SK-N-SH (cell line): ENCODE results near the gene CST9. TPM values are rescaled to one million over a fixed set of nuclear protein-coding genes. Genes with fewer than 3 reads are reported as not detected.

Source experiments
- CTCF ChIA-PET: fragments of 300-600, 350-600 bp; formaldehyde crosslinking; extraction: SDS; loops from one replicate; lab custom pipeline; 2021; lab: Yijun Ruan, JAX
- POLR2A ChIA-PET: fragments of 350-600 bp; sonication (Branson Sonifier 250); formaldehyde crosslinking; extraction: SDS; loops from one replicate; lab custom pipeline; 2020; ENCODE audit warnings: antibody characterized with exemption, inconsistent platforms; lab: Yijun Ruan, JAX
- DNase-seq: peaks from one replicate; pipeline ENCODE4 v3.0.0; 2012
- H2AFZ ChIP-seq: fragments of 200-600 bp; sonication (generic); 2 replicates; pipeline ENCODE4 v1.8.1; 2016; ENCODE audit warnings: antibody characterized with exemption, mild to moderate bottlenecking, low read depth
- H3F3A ChIP-seq: fragments of 200-600 bp; sonication (generic); replicated peaks from 2 replicates; pipeline ENCODE3; 2016; ENCODE audit warnings: antibody characterized with exemption, mild to moderate bottlenecking; ENCODE audit not compliant: insufficient read depth
- H3K27ac ChIP-seq, 2 experiments: fragments of 200-500 bp in 1 of 2; fragments of 200-600 bp in 1 of 2; sonication (Bioruptor generic) in 1 of 2; sonication (generic), shearing (Covaris generic) in 1 of 2; 2 replicates each; pipeline versions ENCODE4 v1.5.1 to v1.6.1; 2014 to 2016; ENCODE audit warnings: low read depth in 2 of 2, inconsistent platforms in 1 of 2, low read length in 1 of 2, mild to moderate bottlenecking in 1 of 2, mixed read lengths in 1 of 2
- H3K27me3 ChIP-seq: fragments of 200-600 bp; sonication (generic), shearing (Covaris generic); 2 replicates; pipeline ENCODE4 v1.6.1; 2016; ENCODE audit warnings: mixed run types; ENCODE audit not compliant: insufficient read depth
- H3K36me3 ChIP-seq, 2 experiments: fragments of 200-500 bp in 1 of 2; fragments of 200-600 bp in 1 of 2; sonication (Bioruptor generic) in 1 of 2; sonication (generic) in 1 of 2; replicated peaks in 1 of 2; 2 replicates each; pipeline versions ENCODE3 to v1.5.1; 2014 to 2016; ENCODE audit warnings: low read length in 1 of 2, mild to moderate bottlenecking in 1 of 2; ENCODE audit not compliant: insufficient read depth in 2 of 2, control insufficient read depth in 1 of 2
- H3K4me1 ChIP-seq, 2 experiments: fragments of 200-500 bp in 1 of 2; fragments of 200-600 bp in 1 of 2; sonication (Bioruptor generic) in 1 of 2; sonication (generic), shearing (Covaris generic) in 1 of 2; 2 replicates each; pipeline versions ENCODE4 v1.5.1 to v1.6.1; 2014 to 2016; ENCODE audit warnings: low read depth in 1 of 2, low read length in 1 of 2, mixed run types in 1 of 2; ENCODE audit not compliant: insufficient read depth in 2 of 2, control insufficient read depth in 1 of 2
- H3K4me2 ChIP-seq: fragments of 200-600 bp; sonication (generic), shearing (Covaris generic); 2 replicates; pipeline ENCODE4 v1.6.1; 2017; ENCODE audit warnings: mixed run types
- H3K4me3 ChIP-seq, 2 experiments: fragments of 200-500 bp in 1 of 2; fragments of 200-600 bp in 1 of 2; sonication (Bioruptor generic) in 1 of 2; sonication (generic), shearing (Covaris generic) in 1 of 2; 2 replicates each; pipeline versions ENCODE4 v1.5.1 to v1.8.1; 2014 to 2016; ENCODE audit warnings: low read depth in 2 of 2, inconsistent platforms in 1 of 2, low read length in 1 of 2, mild to moderate bottlenecking in 1 of 2, mixed read lengths in 1 of 2, moderate library complexity in 1 of 2
- H3K79me2 ChIP-seq: fragments of 200-600 bp; sonication (generic); 2 replicates; pipeline ENCODE4 v1.8.1; 2017; ENCODE audit warnings: mild to moderate bottlenecking; ENCODE audit not compliant: insufficient read depth
- H3K9ac ChIP-seq: fragments of 200-600 bp; sonication (generic); 2 replicates; pipeline ENCODE4 v1.6.1; 2017; ENCODE audit warnings: mixed run types
- H3K9me2 ChIP-seq: fragments of 200-600 bp; sonication (generic); 2 replicates; pipeline ENCODE4 v1.6.1; 2017; ENCODE audit warnings: mixed run types
- H3K9me3 ChIP-seq: fragments of 200-600 bp; sonication (generic); 2 replicates; pipeline ENCODE4 v1.6.1; 2017; ENCODE audit warnings: mixed run types, mild to moderate bottlenecking, moderate library complexity
- H4K20me1 ChIP-seq: fragments of 200-600 bp; sonication (generic); 2 replicates; pipeline ENCODE4 v1.6.1; 2017; ENCODE audit warnings: mild to moderate bottlenecking, mixed run types; ENCODE audit not compliant: insufficient read depth
- CTCF ChIP-seq: fragments of 200-600 bp; sonication (generic); IDR thresholded peaks from 2 replicates; pipeline ENCODE4 v1.6.1; 2017; ENCODE audit warnings: antibody characterized with exemption, mild to moderate bottlenecking, moderate library complexity
- EZH2phosphoT487 ChIP-seq: fragments of 200-600 bp; sonication (generic); IDR thresholded peaks from 2 replicates; pipeline ENCODE4 v1.6.1; 2017; ENCODE audit warnings: low read depth, mixed run types, mild to moderate bottlenecking, antibody characterized with exemption, moderate library complexity, borderline replicate concordance
- FOXJ3 ChIP-seq: sonication (generic); formaldehyde crosslinking; IDR thresholded peaks from 2 replicates; pipeline ENCODE4 v1.5.1; 2020; ENCODE audit warnings: mild to moderate bottlenecking, missing genetic modification reagents
- GATA2 ChIP-seq: sonication (generic); formaldehyde crosslinking; IDR thresholded peaks from 2 replicates; pipeline ENCODE4 v1.5.0; 2020; ENCODE audit warnings: mild to moderate bottlenecking, missing genetic modification reagents
- MEF2A ChIP-seq: IDR thresholded peaks from 2 replicates; pipeline ENCODE4 v1.4.0; 2012; ENCODE audit warnings: low read depth, borderline replicate concordance
- NFIC ChIP-seq: IDR thresholded peaks from 2 replicates; pipeline ENCODE4 v1.4.0; 2012; ENCODE audit warnings: borderline replicate concordance
- RCOR1 ChIP-seq: fragments of 150-350 bp; IDR thresholded peaks from 2 replicates; pipeline ENCODE4 v1.6.1; 2017; ENCODE audit warnings: antibody characterized with exemption, low read length
- RFX5 ChIP-seq: IDR thresholded peaks from 2 replicates; pipeline ENCODE4 v1.6.1; 2012; ENCODE audit warnings: mild to moderate bottlenecking, improper control_type of control experiment, low read length
- SMC3 ChIP-seq: IDR thresholded peaks from 2 replicates; pipeline ENCODE4 v1.6.1; 2012; ENCODE audit warnings: low read depth, low read length, improper control_type of control experiment
- TAF1 ChIP-seq: IDR thresholded peaks from 2 replicates; pipeline ENCODE4 v1.6.1; 2012; ENCODE audit warnings: low read depth, mild to moderate bottlenecking, low read length, moderate library complexity, borderline replicate concordance
- YY1 ChIP-seq: IDR thresholded peaks from 2 replicates; pipeline ENCODE4 v1.4.0; 2012; ENCODE audit warnings: low read depth, mild to moderate bottlenecking
- WGBS: methylation state at CpG from one replicate; pipeline ENCODE4 v1.1.6; 2017; ENCODE audit warnings: low lambda C conversion rate; 5-methylcytosine and 5-hydroxymethylcytosine counted together
- polyA plus RNA-seq, 3 experiments: library from polyadenylated mRNA; depleted of rRNA; stranded (reverse); fragments of >200 nt; gene quantifications; 2 replicates each; pipeline ENCODE4 v1.2.3, GENCODE V29; 2012
- TF ChIP-seq, protein P1 (sequence below): IDR thresholded peaks from 2 replicates; pipeline ENCODE4 v1.4.0; 2012; ENCODE audit warnings: low read depth, borderline replicate concordance

The CST9 gene
- polyA plus RNA-seq, 1 of the 3 experiments (the other 2 are of a cell fraction), result not detected

DNA sequence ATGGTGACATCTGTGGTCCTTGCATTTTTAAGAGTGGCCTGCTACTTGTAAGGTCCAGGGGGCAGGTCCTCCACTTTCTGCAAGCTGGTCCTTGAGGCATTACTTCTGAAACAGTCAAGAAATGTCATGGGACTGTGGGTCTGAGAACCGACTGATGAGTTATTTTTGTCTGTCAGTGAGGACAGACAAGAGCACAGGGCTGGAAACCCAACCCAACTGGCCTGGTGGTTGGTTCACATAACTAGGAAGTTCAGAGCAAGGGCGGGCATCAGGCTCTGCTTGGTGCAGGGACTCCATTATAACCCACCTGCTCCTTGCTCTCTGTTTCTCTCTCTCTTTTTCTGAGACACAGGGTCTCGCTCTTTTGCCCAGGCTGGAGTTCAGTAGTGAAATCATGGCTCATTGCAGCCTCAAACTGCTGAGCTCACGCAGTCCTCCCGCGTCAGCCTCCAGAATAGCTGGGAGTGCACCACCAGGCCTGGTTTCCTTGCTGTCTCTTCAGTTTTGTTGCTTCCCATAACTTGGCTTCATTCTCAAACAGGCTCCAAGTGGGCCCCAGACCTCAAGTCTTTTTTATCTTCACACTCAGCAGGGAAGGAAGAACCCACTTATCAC, 22.8 kb upstream of the CST9 start:
- no peak overlapping the region for H2AFZ ChIP-seq

GRCh38 chr20:23627501-23627900, 21.8 kb upstream of the CST9 start:
- Histone ChIP-seq H3K9ac (no peak overlapping the region), H3K79me2 (no peaks in the 10 kb centered on the region), H3K36me3 (peaks cover 0 to under 1% of the 10 kb centered on the region in 2 experiments), H4K20me1 (no peaks in the 10 kb centered on the region), H3K4me1 (no peaks in the 10 kb centered on the region; a peak in 1 of 4 replicates), H3F3A (peaks cover 7% of the 10 kb centered on the region), H3K4me3 (no peak overlapping the region), H3K9me3 (no peaks in the 10 kb centered on the region), H3K9me2 (no peaks in the 10 kb centered on the region), H3K27me3 (no peaks in the 10 kb centered on the region), H3K4me2 (no peak overlapping the region), H2AFZ (no peak overlapping the region), H3K27ac (no peak overlapping the region)
- DNase-seq, result no peak
- ChIA-PET CTCF (interaction anchor here (1.3 kb wide), 1 partner anchor 85 kb away, joined by 3 read pairs; no protein-coding TSS in a partner anchor), POLR2A (no interaction called here)
- 60% methylated on average over 3 of the region's 3 CpGs for WGBS
- TF ChIP-seq, protein P1, sequence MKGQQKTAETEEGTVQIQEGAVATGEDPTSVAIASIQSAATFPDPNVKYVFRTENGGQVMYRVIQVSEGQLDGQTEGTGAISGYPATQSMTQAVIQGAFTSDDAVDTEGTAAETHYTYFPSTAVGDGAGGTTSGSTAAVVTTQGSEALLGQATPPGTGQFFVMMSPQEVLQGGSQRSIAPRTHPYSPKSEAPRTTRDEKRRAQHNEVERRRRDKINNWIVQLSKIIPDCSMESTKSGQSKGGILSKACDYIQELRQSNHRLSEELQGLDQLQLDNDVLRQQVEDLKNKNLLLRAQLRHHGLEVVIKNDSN, result no peak
- TF ChIP-seq MEF2A (no peak), RFX5 (no peak), NFIC (no peak), CTCF (no peak), RCOR1 (no peak), EZH2phosphoT487 (no peak), TAF1 (no peak), FOXJ3 (CRISPR knock-in tag) (no peak)

More for the DNA sequence above, 22.8 kb upstream of the CST9 start:
- no peaks in the 10 kb centered on the region; a peak in 1 of 4 replicates for H3K4me1 ChIP-seq
- H3K79me2 ChIP-seq, result no peaks in the 10 kb centered on the region
- no peak overlapping the region for H3K27ac ChIP-seq
- no peaks in the 10 kb centered on the region for H3K9me2 ChIP-seq
- peaks cover 0 to 11% of the 10 kb centered on the region in 2 experiments for H3K36me3 ChIP-seq
- H3K9me3 ChIP-seq, result no peaks in the 10 kb centered on the region
- H4K20me1 ChIP-seq, result no peaks in the 10 kb centered on the region
- H3K27me3 ChIP-seq, result no peaks in the 10 kb centered on the region
- H3K4me3 ChIP-seq, result no peak overlapping the region
- CTCF ChIA-PET, result interaction anchor here (1.7 kb wide), 1 partner anchor 22 kb away, joined by 4 read pairs; no protein-coding TSS in a partner anchor
- no peaks in the 10 kb centered on the region for H3F3A ChIP-seq
- WGBS, result 78% methylated on average over 6 of the region's 6 CpGs
- POLR2A ChIA-PET, result no interaction called here
- TF ChIP-seq FOXJ3 (CRISPR knock-in tag), result no peak
- TF ChIP-seq RFX5, result no peak
- TF ChIP-seq EZH2phosphoT487, result no peak
- TF ChIP-seq SMC3, result no peak
- TF ChIP-seq GATA2 (CRISPR knock-in tag), result no peak
- TF ChIP-seq YY1, result no peak
- no peak for DNase-seq
- H3K9ac ChIP-seq, result no peak overlapping the region
- no peak overlapping the region for H3K4me2 ChIP-seq
